K562 (cell line): ENCODE data around the gene PTK6. TPM values are rescaled to one million over a fixed set of nuclear protein-coding genes. Genes with fewer than 3 reads are reported as not detected.

Experiments used
- ATAC-seq: fragments of 200-7000 bp; cut with Tn5 transposase; 3 replicates; pipeline ENCODE4 v1.9.1; 2020; ENCODE audit warnings: moderate library complexity
- BruUV-seq: library from RNA; stranded (reverse); fragments of 400-500 nt; replicated peaks from 2 replicates; lab custom pipeline; 2021; lab: Mats Ljungman, UMichigan
- CTCF ChIA-PET: fragments of 300-600 bp; formaldehyde crosslinking; extraction: SDS; loops from one replicate; lab custom pipeline; 2021; ENCODE audit warnings: low intra/inter-chr PET ratio; lab: Yijun Ruan, JAX
- POLR2A ChIA-PET: fragments of 300-600, 350-650 bp; sonication (Branson Sonifier 250); formaldehyde crosslinking; extraction: SDS; loops from one replicate; lab custom pipeline; 2021; ENCODE audit warnings: antibody characterized with exemption, inconsistent platforms; lab: Yijun Ruan, JAX
- DNase-seq, 4 experiments: peaks; one replicate each; pipeline versions ENCODE4 v3.0.0 to v3.0.0-alpha.2; 2011 to 2018; ENCODE audit warnings: low spot score in 3 of 4, mixed read lengths in 3 of 4; ENCODE audit errors: extremely low read depth in 1 of 4
- FAIRE-seq: peaks from 2 replicates; lab custom pipeline; 2011; peaks lifted over from hg19 to GRCh38; lab: Jason Lieb, UNC
- H2AFZ ChIP-seq: 2 replicates; pipeline ENCODE4 v1.6.0; 2011; ENCODE audit warnings: low read depth, low read length, control low read depth, inconsistent platforms
- H3K27ac ChIP-seq: fragments of 200-600 bp; 3 replicates; pipeline ENCODE4 v1.8.0; 2011; ENCODE audit warnings: low read depth, mild to moderate bottlenecking, control low read depth, inconsistent platforms, low read length, moderate library complexity, mixed read lengths; ENCODE audit errors: extremely low read depth
- H3K27me3 ChIP-seq, 2 experiments: fragments of 300-600 bp in 1 of 2; 2 replicates in 1 of 2; 3 replicates in 1 of 2; pipeline versions ENCODE4 v1.6.0 to v1.8.0; 2011; ENCODE audit warnings: inconsistent platforms in 2 of 2, low read length in 2 of 2, mild to moderate bottlenecking in 1 of 2, mixed read lengths in 1 of 2, moderate library complexity in 1 of 2; ENCODE audit not compliant: control insufficient read depth in 2 of 2, insufficient read depth in 2 of 2
- H3K36me3 ChIP-seq: fragments of 300-600 bp; 3 replicates; pipeline ENCODE4 v1.8.0; 2011; ENCODE audit warnings: mild to moderate bottlenecking, low read length, inconsistent platforms; ENCODE audit not compliant: control insufficient read depth, insufficient read depth
- H3K4me1 ChIP-seq, 2 experiments: fragments of 200-600 bp in 1 of 2; replicated peaks in 1 of 2; 2 replicates in 1 of 2; 3 replicates in 1 of 2; pipeline versions ENCODE4 v1.5.1 to v1.8.0; 2011; ENCODE audit warnings: inconsistent platforms in 2 of 2, low read length in 2 of 2, mild to moderate bottlenecking in 1 of 2, mixed read lengths in 1 of 2, moderate library complexity in 1 of 2; ENCODE audit not compliant: control insufficient read depth in 2 of 2, insufficient read depth in 2 of 2
- H3K4me2 ChIP-seq: 2 replicates; pipeline ENCODE4 v1.6.1; 2011; ENCODE audit warnings: low read length, control low read depth, inconsistent platforms, mixed read lengths; ENCODE audit not compliant: insufficient read depth
- H3K4me3 ChIP-seq: fragments of 200-600 bp; sonication (generic), shearing (Covaris generic); 2 replicates; pipeline ENCODE4 v1.5.1; 2016; ENCODE audit warnings: control low read depth, inconsistent platforms
- H3K79me2 ChIP-seq: fragments of 200-600 bp; 3 replicates; pipeline ENCODE4 v1.8.0; 2011; ENCODE audit warnings: low read length, inconsistent platforms; ENCODE audit not compliant: control insufficient read depth, insufficient read depth
- H3K9ac ChIP-seq, 2 experiments: 2 replicates each; pipeline versions ENCODE4 v1.6.0 to v1.6.1; 2011; ENCODE audit warnings: low read depth in 2 of 2, low read length in 2 of 2, control low read depth in 1 of 2, inconsistent platforms in 1 of 2, mild to moderate bottlenecking in 1 of 2, mixed read lengths in 1 of 2; ENCODE audit not compliant: insufficient read depth in 1 of 2
- H3K9me1 ChIP-seq: one replicate; pipeline ENCODE4 v1.6.0; 2011; ENCODE audit warnings: inconsistent platforms, mild to moderate bottlenecking, low read length, moderate library complexity; ENCODE audit not compliant: control insufficient read depth, insufficient read depth
- H3K9me3 ChIP-seq: replicated peaks from 2 replicates; pipeline ENCODE4 v1.5.1; 2011; ENCODE audit warnings: low read depth, low read length, inconsistent platforms; ENCODE audit not compliant: control insufficient read depth, insufficient read depth
- H4K20me1 ChIP-seq: replicated peaks from 2 replicates; pipeline ENCODE4 v1.6.1; 2011; ENCODE audit warnings: low read length, inconsistent platforms, mixed read lengths; ENCODE audit not compliant: control insufficient read depth, insufficient read depth
- ATF6 ChIP-seq: sonication (generic); formaldehyde crosslinking; IDR thresholded peaks from 2 replicates; pipeline ENCODE4 v1.4.0; 2020; ENCODE audit warnings: mild to moderate bottlenecking, missing genetic modification reagents
- GTF2F1 ChIP-seq: IDR thresholded peaks from 2 replicates; pipeline ENCODE4 v1.6.1; 2011; ENCODE audit warnings: low read depth, low read length, improper control_type of control experiment
- LEF1 ChIP-seq: fragments of 450-650 bp; IDR thresholded peaks from 2 replicates; pipeline ENCODE4 v1.6.1; 2016; ENCODE audit warnings: mild to moderate bottlenecking
- MECOM ChIP-seq: fragments of 250-450 bp; sonication (Bioruptor Pico); IDR thresholded peaks from 2 replicates; pipeline ENCODE4 v1.8.0; 2022; ENCODE audit warnings: inconsistent platforms
- NFIC ChIP-seq: fragments of 450-650 bp; IDR thresholded peaks from 2 replicates; pipeline ENCODE4 v1.6.1; 2017; ENCODE audit warnings: mild to moderate bottlenecking, inconsistent platforms
- PRDM10 ChIP-seq: fragments of 450-650 bp; IDR thresholded peaks from 2 replicates; pipeline ENCODE4 v1.6.1; 2018; ENCODE audit not compliant: partially characterized antibody
- SMAD2 ChIP-seq: fragments of 150-350 bp; IDR thresholded peaks from 2 replicates; pipeline ENCODE4 v1.6.1; 2014; ENCODE audit warnings: low read depth, mild to moderate bottlenecking, low read length
- STAT6 ChIP-seq: sonication (generic); formaldehyde crosslinking; IDR thresholded peaks from 2 replicates; pipeline ENCODE4 v1.8.1; 2023; ENCODE audit warnings: mild to moderate bottlenecking, missing genetic modification reagents
- ZC3H11A ChIP-seq: IDR thresholded peaks from 2 replicates; pipeline ENCODE4 v1.6.1; 2012; ENCODE audit warnings: low read depth, low read length, improper control_type of control experiment
- WGBS: fragments of 100-300 bp; shearing (Covaris generic); methylation state at CpG from one replicate; pipeline ENCODE4 v1.1.6; 2016; ENCODE audit warnings: low coverage, mixed read lengths; ENCODE audit not compliant: insufficient coverage; ENCODE audit errors: missing lambda C conversion rate; 5-methylcytosine and 5-hydroxymethylcytosine counted together
- in situ Hi-C: fragments of 300-500 bp; cut with MboI; formaldehyde crosslinking; loops from 4 replicates; pipeline ENCODE4 v1.15.0; 2018; ENCODE audit warnings: inconsistent platforms, mixed read lengths
- intact Hi-C: fragments of 100-400 bp; cut with micrococcal nuclease; formaldehyde crosslinking; loops from 2 replicates; pipeline ENCODE4 v1.14.2; 2022
- polyA plus RNA-seq, 8 experiments: library from polyadenylated mRNA; depleted of rRNA in 4 of 8; stranded (reverse) in 5 of 8; unstranded in 3 of 8; fragments of >200 nt; fragmentation: Nextera tagmentation in 2 of 8; fragmentation: Illumina TruSeq in 1 of 8; extraction: Ambion mirVana in 2 of 8; extraction: Trizol in 1 of 8; gene quantifications; 2 replicates each; pipeline versions ENCODE4 v1.2.1 to v1.2.3, GENCODE V29; 2011 to 2014; ENCODE audit warnings: inconsistent platforms in 1 of 8, missing spikeins in 1 of 8
- total RNA-seq, 7 experiments: library from RNA; depleted of rRNA in 6 of 7; stranded (reverse); fragments of >200 nt in 6 of 7; fragmentation: Illumina TruSeq in 2 of 7; extraction: Trizol in 2 of 7; gene quantifications; 2 replicates each; pipeline versions ENCODE4 v1.2.1 to v1.2.3, GENCODE V29; 2011 to 2021; ENCODE audit warnings: low replicate concordance in 1 of 7

The PTK6 gene
- total and polyA plus RNA-seq, 9 of the 15 experiments (the other 6 are each of a cell fraction or from before 2014, with no cell fraction given): 0.07 TPM; not detected in 8

GRCh38 chr20:63486300-63486855 is 50.8 kb downstream of the PTK6 start:
- in situ Hi-C loops: no loop called here

More at GRCh38 chr20:63486300-63486855, 50.8 kb downstream of the PTK6 start:
- Histone ChIP-seq H3K79me2 (no peaks in the 10 kb centered on the region), H3K9me3 (no peaks in the 10 kb centered on the region), H3K4me3 (no peak overlapping the region), H4K20me1 (peaks cover 8% of the 10 kb centered on the region; the same call in 1 of the 2 replicates), H3K27ac (no peak overlapping the region), H3K9me1 (no peaks in the 10 kb centered on the region), H3K4me2 (no peak overlapping the region), H3K36me3 (no peaks in the 10 kb centered on the region), H3K27me3 (peaks cover 15 to 26% of the 10 kb centered on the region in 2 experiments; a peak in 4 of 5 replicates), H3K9ac (no peak overlapping the region), H3K4me1 (peaks cover 0 to 32% of the 10 kb centered on the region in 2 experiments; a peak in 2 of 5 replicates), H2AFZ (no peak overlapping the region)
- DNase-seq: no peak
- ChIA-PET CTCF (no interaction called here), POLR2A (no interaction called here)
- 3% methylated on average over 17 of the region's 17 CpGs for WGBS
- FAIRE-seq: no peak
- no TSS peak for BruUV-seq
- TF ChIP-seq ZC3H11A (no peak), MECOM (no peak), STAT6 (CRISPR knock-in tag) (no peak), LEF1 (no peak), PRDM10 (no peak), GTF2F1 (no peak), SMAD2 (no peak), NFIC (no peak), ATF6 (CRISPR knock-in tag) (no peak)
- intact Hi-C loops: no loop called here
- no peak for ATAC-seq
